Measurements from ENCODE around the gene TCP11.

TCP11 gene

DNA sequence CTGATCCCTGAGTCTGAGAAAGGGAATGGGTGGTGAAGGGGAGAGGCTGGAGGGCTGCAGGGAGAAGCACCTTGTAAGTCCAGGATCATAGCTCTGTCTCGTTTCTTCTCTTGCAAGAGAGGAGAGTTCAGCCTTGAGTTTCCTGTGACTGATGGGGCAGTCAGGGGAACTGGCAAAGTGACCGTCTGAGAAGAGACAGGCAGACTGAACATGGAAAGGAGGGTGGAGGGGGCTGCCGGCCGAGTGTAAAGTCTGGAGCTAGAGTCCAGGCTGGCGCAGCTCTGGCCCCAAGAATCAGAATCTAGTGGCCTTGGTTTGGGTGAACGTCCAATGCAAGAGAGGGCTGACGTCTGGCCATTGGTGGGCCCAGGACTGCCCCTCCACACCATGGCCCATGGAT, 72.5 kb downstream of the TCP11 start:
- TF ChIP-seq, protein P1, sequence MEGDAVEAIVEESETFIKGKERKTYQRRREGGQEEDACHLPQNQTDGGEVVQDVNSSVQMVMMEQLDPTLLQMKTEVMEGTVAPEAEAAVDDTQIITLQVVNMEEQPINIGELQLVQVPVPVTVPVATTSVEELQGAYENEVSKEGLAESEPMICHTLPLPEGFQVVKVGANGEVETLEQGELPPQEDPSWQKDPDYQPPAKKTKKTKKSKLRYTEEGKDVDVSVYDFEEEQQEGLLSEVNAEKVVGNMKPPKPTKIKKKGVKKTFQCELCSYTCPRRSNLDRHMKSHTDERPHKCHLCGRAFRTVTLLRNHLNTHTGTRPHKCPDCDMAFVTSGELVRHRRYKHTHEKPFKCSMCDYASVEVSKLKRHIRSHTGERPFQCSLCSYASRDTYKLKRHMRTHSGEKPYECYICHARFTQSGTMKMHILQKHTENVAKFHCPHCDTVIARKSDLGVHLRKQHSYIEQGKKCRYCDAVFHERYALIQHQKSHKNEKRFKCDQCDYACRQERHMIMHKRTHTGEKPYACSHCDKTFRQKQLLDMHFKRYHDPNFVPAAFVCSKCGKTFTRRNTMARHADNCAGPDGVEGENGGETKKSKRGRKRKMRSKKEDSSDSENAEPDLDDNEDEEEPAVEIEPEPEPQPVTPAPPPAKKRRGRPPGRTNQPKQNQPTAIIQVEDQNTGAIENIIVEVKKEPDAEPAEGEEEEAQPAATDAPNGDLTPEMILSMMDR (conservative IDR thresholded peaks at IDR 0.05; ENCODE audit: low read depth, low read length), result no peak
- no peaks in the 10 kb centered on the region for H3K27me3 ChIP-seq (ENCODE audit: insufficient read depth, low read depth)
- H3K4me1 ChIP-seq (ENCODE audit: low read depth, poor library complexity, severe bottlenecking), result no peaks in the 10 kb centered on the region
- no peak overlapping the region for H3K4me3 ChIP-seq (IDR thresholded peaks at IDR 0.05; ENCODE audit: insufficient read depth, low read depth, low read length)
- no peak overlapping the region for H3K4me2 ChIP-seq
- no peaks in the 10 kb centered on the region for H3K79me2 ChIP-seq (ENCODE audit: insufficient read depth, low read depth)
- H3K27ac ChIP-seq, result no peak overlapping the region
- no peak overlapping the region for H2AFZ ChIP-seq (ENCODE audit: low read depth)
- no peak overlapping the region for H3K9ac ChIP-seq
- no peaks in the 10 kb centered on the region for H3K36me3 ChIP-seq (ENCODE audit: insufficient read depth)
- H4K20me1 ChIP-seq (ENCODE audit: insufficient read depth), result no peaks in the 10 kb centered on the region

DNA sequence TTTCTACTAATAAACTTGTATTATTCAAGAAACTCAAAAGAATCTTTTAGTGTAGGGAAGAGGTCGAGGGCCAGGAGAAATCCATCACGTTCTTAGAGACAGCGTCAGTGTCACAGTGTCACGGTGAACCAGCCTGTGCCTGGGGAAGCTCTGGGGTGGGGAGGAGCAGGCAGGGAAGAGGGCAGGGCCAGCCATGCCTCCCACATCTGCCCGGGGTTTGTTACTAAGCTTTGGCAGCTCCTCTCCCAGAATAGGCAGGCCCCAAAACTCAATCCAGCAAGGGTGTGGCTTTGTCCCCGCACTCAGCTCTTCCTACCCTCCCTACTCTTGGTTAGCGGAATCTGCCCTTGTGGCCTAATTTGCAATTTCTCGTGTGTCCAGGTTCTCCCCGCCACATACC, 72.9 kb downstream of the TCP11 start:
- Histone ChIP-seq H3K36me3 (ENCODE audit: insufficient read depth) (no peaks in the 10 kb centered on the region), H3K79me2 (ENCODE audit: insufficient read depth, low read depth) (no peaks in the 10 kb centered on the region), H3K27ac (no peak overlapping the region), H3K4me3 (IDR thresholded peaks at IDR 0.05; ENCODE audit: insufficient read depth, low read depth, low read length) (no peak overlapping the region), H2AFZ (ENCODE audit: low read depth) (no peak overlapping the region), H3K4me1 (ENCODE audit: low read depth, poor library complexity, severe bottlenecking) (no peaks in the 10 kb centered on the region), H4K20me1 (ENCODE audit: insufficient read depth) (no peaks in the 10 kb centered on the region), H3K9ac (no peak overlapping the region), H3K27me3 (ENCODE audit: insufficient read depth, low read depth) (no peaks in the 10 kb centered on the region), H3K4me2 (no peak overlapping the region)
- TF ChIP-seq, protein P1 (conservative IDR thresholded peaks at IDR 0.05; ENCODE audit: low read depth, low read length), result no peak

Data from KMS-11 (cell line).